Activated naive CD4-positive, alpha-beta T cell treated with anti-CD3 and anti-CD28 coated beads, Interleukin-2, amount 50 U/mL, for 24 hours (primary cell): Measurements from ENCODE around the gene RGS3.

ENCODE experiments used
- H3K27ac Mint-ChIP-seq: one replicate; pipeline ENCODE4 v1.8.0; 2021; ENCODE audit warnings: mild to moderate bottlenecking, mixed read lengths
- H3K27me3 Mint-ChIP-seq: one replicate; pipeline ENCODE4 v1.8.0; 2021; ENCODE audit warnings: mixed read lengths
- H3K36me3 Mint-ChIP-seq: one replicate; pipeline ENCODE4 v1.8.0; 2021; ENCODE audit warnings: mixed read lengths
- H3K4me1 Mint-ChIP-seq: one replicate; pipeline ENCODE4 v1.8.0; 2021; ENCODE audit warnings: mixed read lengths
- H3K4me3 Mint-ChIP-seq: one replicate; pipeline ENCODE4 v1.8.0; 2021; ENCODE audit warnings: mild to moderate bottlenecking, mixed read lengths
- H3K9me3 Mint-ChIP-seq: one replicate; pipeline ENCODE4 v1.8.0; 2021; ENCODE audit warnings: mixed read lengths

RGS3 gene

GRCh38 chr9:113569472-113570060 is 106.0 kb downstream of the RGS3 start:
- Mint-ChIP-seq H3K36me3 (no peaks in the 10 kb centered on the region), H3K9me3 (no peaks in the 10 kb centered on the region), H3K27ac (peak overlapping the region; percentile 27)

GRCh38 chr9:113570106-113570505 is 106.6 kb downstream of the RGS3 start:
- H3K9me3 Mint-ChIP-seq: no peaks in the 10 kb centered on the region
- peaks cover 31% of the 10 kb centered on the region for H3K4me1 Mint-ChIP-seq
- H3K36me3 Mint-ChIP-seq: no peaks in the 10 kb centered on the region
- peak overlapping the region; percentile 27 for H3K27ac Mint-ChIP-seq
- H3K27me3 Mint-ChIP-seq: no peaks in the 10 kb centered on the region
- no peak overlapping the region for H3K4me3 Mint-ChIP-seq

More at GRCh38 chr9:113569472-113570060, 106.0 kb downstream of the RGS3 start:
- H3K4me3 Mint-ChIP-seq: no peak overlapping the region
- H3K4me1 Mint-ChIP-seq: peaks cover 30% of the 10 kb centered on the region
- no peaks in the 10 kb centered on the region for H3K27me3 Mint-ChIP-seq

- Mint-ChIP-seq H3K27me3 (no peaks in the 10 kb centered on the region), H3K27ac (no peak overlapping the region), H3K9me3 (no peaks in the 10 kb centered on the region), H3K36me3 (no peaks in the 10 kb centered on the region), H3K4me1 (peaks cover 39% of the 10 kb centered on the region), H3K4me3 (no peak overlapping the region)
These were observed 107.5 kb downstream of the RGS3 start for GRCh38 chr9:113570749-113571711.

GRCh38 chr9:113572076-113572861 is 108.7 kb downstream of the RGS3 start:
- Mint-ChIP-seq H3K9me3 (no peaks in the 10 kb centered on the region), H3K4me3 (no peak overlapping the region), H3K27me3 (no peaks in the 10 kb centered on the region), H3K27ac (peak overlapping the region; percentile 47), H3K36me3 (no peaks in the 10 kb centered on the region), H3K4me1 (peaks cover 46% of the 10 kb centered on the region)

- Mint-ChIP-seq H3K4me3 (no peak overlapping the region), H3K4me1 (peaks cover 56% of the 10 kb centered on the region), H3K9me3 (no peaks in the 10 kb centered on the region), H3K27ac (peak overlapping the region; percentile 59), H3K36me3 (no peaks in the 10 kb centered on the region), H3K27me3 (no peaks in the 10 kb centered on the region)
These were observed 109.8 kb downstream of the RGS3 start for GRCh38 chr9:113573046-113573958.

GRCh38 chr9:113573959-113574352 is 110.4 kb downstream of the RGS3 start:
- Mint-ChIP-seq H3K27me3 (no peaks in the 10 kb centered on the region), H3K36me3 (no peaks in the 10 kb centered on the region), H3K4me1 (peaks cover 63% of the 10 kb centered on the region), H3K9me3 (no peaks in the 10 kb centered on the region), H3K4me3 (no peak overlapping the region), H3K27ac (peak overlapping the region; percentile 74)

GRCh38 chr9:113574441-113575262 is 111.1 kb downstream of the RGS3 start:
- Mint-ChIP-seq H3K27ac (peak overlapping the region; percentile 74), H3K4me1 (peaks cover 70% of the 10 kb centered on the region)

GRCh38 chr9:113577525-113578261 is 114.2 kb downstream of the RGS3 start:
- no peaks in the 10 kb centered on the region for H3K9me3 Mint-ChIP-seq
- peaks cover 87% of the 10 kb centered on the region for H3K4me1 Mint-ChIP-seq
- peak overlapping the region; percentile 89 for H3K27ac Mint-ChIP-seq
- no peaks in the 10 kb centered on the region for H3K27me3 Mint-ChIP-seq
- H3K36me3 Mint-ChIP-seq: no peaks in the 10 kb centered on the region
- H3K4me3 Mint-ChIP-seq: peak overlapping the region; percentile 47

More at GRCh38 chr9:113574441-113575262, 111.1 kb downstream of the RGS3 start:
- H3K36me3 Mint-ChIP-seq: no peaks in the 10 kb centered on the region
- no peaks in the 10 kb centered on the region for H3K27me3 Mint-ChIP-seq
- no peaks in the 10 kb centered on the region for H3K9me3 Mint-ChIP-seq
- H3K4me3 Mint-ChIP-seq: peak overlapping the region; percentile 36

- Mint-ChIP-seq H3K36me3 (peaks cover 3% of the 10 kb centered on the region), H3K4me1 (peaks cover 89% of the 10 kb centered on the region), H3K27ac (peak overlapping the region; percentile 89), H3K9me3 (no peaks in the 10 kb centered on the region), H3K4me3 (peak overlapping the region; percentile 70), H3K27me3 (no peaks in the 10 kb centered on the region)
These were observed 114.8 kb downstream of the RGS3 start for GRCh38 chr9:113578279-113578865.

- no peaks in the 10 kb centered on the region for H3K27me3 Mint-ChIP-seq
- peaks cover 88% of the 10 kb centered on the region for H3K4me1 Mint-ChIP-seq
- H3K9me3 Mint-ChIP-seq: no peaks in the 10 kb centered on the region
- peaks cover 3% of the 10 kb centered on the region for H3K36me3 Mint-ChIP-seq
- peak overlapping the region; percentile 89 for H3K27ac Mint-ChIP-seq
- H3K4me3 Mint-ChIP-seq: peak overlapping the region; percentile 70
These were observed 115.4 kb downstream of the RGS3 start for GRCh38 chr9:113578882-113579282.

GRCh38 chr9:113579283-113580040 is 115.9 kb downstream of the RGS3 start:
- peak overlapping the region; percentile 70 for H3K4me3 Mint-ChIP-seq
- H3K4me1 Mint-ChIP-seq: peaks cover 83% of the 10 kb centered on the region
- no peaks in the 10 kb centered on the region for H3K27me3 Mint-ChIP-seq

GRCh38 chr9:113580041-113580953 is 116.8 kb downstream of the RGS3 start:
- H3K9me3 Mint-ChIP-seq: no peaks in the 10 kb centered on the region
- H3K4me3 Mint-ChIP-seq: peak overlapping the region; percentile 88
- H3K4me1 Mint-ChIP-seq: peaks cover 84% of the 10 kb centered on the region
- peaks cover 3% of the 10 kb centered on the region for H3K36me3 Mint-ChIP-seq
- no peaks in the 10 kb centered on the region for H3K27me3 Mint-ChIP-seq
- H3K27ac Mint-ChIP-seq: peak overlapping the region; percentile 96

More at GRCh38 chr9:113579283-113580040, 115.9 kb downstream of the RGS3 start:
- H3K27ac Mint-ChIP-seq: peak overlapping the region; percentile 88
- peaks cover 3% of the 10 kb centered on the region for H3K36me3 Mint-ChIP-seq
- H3K9me3 Mint-ChIP-seq: no peaks in the 10 kb centered on the region
